GM12872 (cell line): ENCODE results near the gene RITA1.

Source experiments
- CTCF ChIP-seq: IDR thresholded peaks from 3 replicates; pipeline ENCODE4 v1.5.1; 2011; ENCODE audit warnings: low read depth, mild to moderate bottlenecking, low read length, moderate library complexity; ENCODE audit not compliant: insufficient read depth

The RITA1 gene

GRCh38 chr12:113173081-113173698 is 12.3 kb upstream of the RITA1 start:
- 0 out of 3 replicates have a peak, but pooled peaks have one; percentile 1 for TF ChIP-seq CTCF

GRCh38 chr12:113174461-113175384 is 10.8 kb upstream of the RITA1 start:
- TF ChIP-seq CTCF: peak; percentile 99

GRCh38 chr12:113179023-113179422 is 6.5 kb upstream of the RITA1 start:
- TF ChIP-seq CTCF: no peak

GRCh38 chr12:113180333-113180732 is 5.2 kb upstream of the RITA1 start:
- TF ChIP-seq CTCF: no peak

- TF ChIP-seq CTCF: no peak
These were observed 3.5 kb upstream of the RITA1 start for GRCh38 chr12:113181975-113182374.

GRCh38 chr12:113183030-113183589 is 2.4 kb upstream of the RITA1 start:
- no peak for TF ChIP-seq CTCF
